ENCODE data around the gene CAMK1D.
A peak's percentile ranks its signal among the peaks of the same experiment; 100 is the strongest.
"Not testable (repeated sequence)": the region's sequence is repeated elsewhere in the genome, so short reads cannot be mapped to it uniquely, and the experiment has no call there.

CAMK1D gene

DNA sequence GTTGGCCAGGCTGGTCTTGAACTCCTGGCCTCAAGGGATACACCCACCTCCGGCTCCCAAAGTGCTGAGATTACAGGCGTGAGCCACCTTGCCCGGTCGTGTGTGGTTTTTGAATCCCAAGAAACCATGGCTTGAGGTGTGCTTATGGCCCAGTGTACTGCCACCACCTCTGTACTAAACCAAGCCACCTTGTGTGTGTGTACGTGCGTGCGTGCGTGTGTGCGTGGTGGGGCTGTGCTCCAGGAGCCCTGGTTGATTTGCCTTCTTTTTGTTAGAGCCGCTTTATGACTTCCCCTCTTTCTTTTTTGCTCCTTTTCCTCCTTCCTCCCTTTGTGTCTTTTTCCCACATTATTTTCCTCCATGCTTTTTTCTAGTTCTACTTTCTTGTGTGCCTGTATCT, 121.4 kb downstream of the CAMK1D start:
- DNase-seq = no peak

DNA sequence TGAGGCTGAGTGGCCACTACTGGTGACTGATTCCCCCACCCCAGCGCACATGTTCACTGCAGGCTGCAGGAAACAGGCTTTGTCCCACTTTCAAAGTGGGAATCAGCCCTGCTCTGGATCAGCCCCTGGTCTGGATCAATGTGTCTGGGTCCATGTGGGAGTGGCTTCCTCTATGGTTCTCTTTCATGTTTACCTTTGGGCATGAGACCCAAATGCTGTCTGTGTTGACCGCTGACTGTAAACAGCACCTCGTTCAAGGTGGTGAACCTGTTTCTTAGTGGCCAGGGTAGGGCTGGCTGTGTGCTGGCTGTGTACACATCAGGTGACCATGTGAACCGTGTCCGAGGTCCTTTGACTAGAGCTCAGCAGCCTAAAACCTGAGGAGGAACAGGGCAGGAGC, 121.8 kb downstream of the CAMK1D start:
- DNase-seq = no peak

DNA sequence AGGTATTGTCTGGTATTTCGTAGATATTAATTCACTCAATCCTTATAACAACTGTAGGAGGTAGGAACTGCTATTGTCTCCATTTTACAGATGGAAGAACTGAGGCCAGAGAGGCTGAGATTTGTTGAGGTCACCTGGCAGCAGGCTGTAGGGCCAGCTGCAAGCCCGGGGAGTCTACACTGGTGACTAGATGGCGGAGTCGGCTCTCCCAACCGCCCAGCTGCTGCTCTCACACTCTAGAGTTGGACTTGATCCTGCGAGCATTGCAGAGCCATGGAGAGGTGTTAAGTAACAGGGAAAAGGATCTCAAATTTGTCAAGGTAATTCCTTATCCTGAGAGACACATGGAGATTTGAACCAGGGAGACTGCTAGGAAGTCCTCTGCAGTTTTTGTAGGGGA, 124.1 kb downstream of the CAMK1D start:
- no peak for DNase-seq

DNA sequence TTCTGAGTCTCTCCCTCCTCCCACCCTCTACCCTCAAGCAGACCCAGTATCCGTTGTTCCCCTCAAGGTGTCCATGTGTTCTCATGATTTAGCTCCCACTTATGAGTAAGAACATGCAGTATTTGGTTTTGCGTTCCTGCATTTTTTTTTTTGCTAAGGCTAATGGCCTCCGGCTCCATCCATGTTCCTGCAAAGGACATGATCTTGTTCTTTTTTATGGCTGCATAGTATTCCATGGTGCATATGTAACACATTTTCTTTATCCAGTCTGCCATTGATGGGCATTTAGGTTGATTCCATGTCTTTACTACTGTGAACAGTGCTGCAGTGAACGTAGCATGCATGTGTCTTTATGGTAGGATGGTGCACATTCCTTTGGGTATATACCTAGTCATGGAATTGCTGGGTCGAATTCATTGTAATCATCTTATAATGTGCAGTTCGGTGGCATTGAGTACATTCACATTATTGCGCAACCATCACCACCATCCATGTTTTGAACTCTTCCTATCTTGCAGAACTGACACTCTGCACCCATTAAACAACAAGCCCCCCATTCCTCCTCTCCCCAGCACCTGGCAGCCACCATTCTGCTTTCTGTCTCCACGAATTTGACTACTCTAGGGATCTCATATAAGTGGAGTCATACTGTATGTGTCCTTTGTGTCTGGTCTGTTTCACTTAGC, 125.5 kb downstream of the CAMK1D start:
- DNase-seq = no peak

DNA sequence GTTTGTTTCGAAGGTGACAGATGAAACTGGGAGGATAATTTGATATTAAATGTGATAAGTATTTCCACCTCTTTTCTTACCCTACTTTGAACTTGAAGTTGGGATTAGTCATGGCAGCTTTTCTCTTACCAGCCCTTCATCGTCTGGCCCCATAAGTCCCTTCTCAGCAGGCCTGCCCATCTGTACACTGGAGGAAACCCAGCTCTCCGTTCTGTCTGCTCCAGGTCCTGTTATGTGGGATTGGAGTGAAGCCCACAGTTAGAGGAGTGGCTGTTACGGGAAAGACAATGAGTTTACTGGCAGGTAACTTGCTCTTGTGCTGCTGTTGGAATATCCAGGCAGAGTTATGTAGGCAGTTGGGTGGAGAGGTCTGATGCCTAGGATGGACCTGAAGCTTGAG, 127.3 kb downstream of the CAMK1D start:
- DNase-seq = no peak

DNA sequence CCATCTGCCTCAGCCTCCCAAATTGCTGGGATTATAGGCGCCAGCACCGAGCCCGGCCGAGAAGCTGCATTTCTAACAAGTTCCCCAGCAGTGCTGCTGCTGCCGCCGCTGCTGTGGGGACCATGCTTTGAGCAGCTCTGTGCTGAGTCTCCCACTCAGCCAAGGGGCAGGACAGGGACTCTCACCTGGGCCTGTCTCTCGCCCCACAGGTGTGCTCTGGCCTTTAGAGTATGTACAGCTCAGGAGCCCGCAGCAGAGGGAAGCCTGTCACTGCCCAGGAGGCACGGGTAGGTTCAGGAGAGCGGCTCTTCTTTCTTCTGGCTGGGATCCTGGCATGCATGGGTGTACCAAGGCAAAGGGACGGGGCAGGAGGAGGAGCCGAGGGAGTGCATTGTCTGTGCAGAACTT, 130.1 kb downstream of the CAMK1D start:
- DNase-seq = no peak

DNA sequence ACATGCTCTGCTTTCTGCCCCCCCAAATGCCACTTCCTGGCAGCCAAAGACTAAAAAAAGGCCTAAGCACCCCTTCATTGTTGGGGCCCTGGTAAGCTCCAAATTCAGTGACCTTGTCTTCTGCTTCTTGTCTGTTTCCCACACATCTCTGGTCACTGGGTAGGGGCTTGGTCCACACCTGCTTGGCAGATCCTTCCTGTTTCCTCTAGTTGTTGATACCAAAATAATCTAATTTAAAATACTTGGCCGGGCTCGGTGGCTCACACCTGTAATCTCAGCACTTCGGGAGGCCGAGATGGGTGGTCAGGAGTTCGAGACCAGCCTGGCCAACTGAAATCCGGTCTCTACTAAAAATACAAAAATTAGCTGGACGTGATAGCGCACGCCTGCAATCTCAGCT, 130.6 kb downstream of the CAMK1D start:
- no peak for DNase-seq

DNA sequence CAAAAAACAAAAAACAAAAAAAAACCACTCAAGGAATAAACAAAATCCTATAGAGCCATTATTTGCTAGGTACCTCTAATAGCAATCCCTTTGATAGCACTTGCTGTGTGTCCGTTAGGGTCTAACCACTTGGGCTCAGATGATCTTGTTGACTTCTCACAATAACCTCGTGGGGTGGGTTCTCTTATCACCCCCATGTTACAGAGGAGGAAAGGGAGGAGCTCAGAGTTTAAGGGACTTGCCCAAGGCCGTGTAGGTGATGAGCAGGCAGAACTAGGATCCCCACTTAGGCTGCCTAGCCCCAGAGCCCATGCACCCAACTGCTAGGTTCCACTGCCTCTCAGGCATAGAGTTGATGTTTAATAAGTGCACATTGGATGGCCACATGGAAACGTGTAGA, 131.1 kb downstream of the CAMK1D start:
- DNase-seq = no peak

DNA sequence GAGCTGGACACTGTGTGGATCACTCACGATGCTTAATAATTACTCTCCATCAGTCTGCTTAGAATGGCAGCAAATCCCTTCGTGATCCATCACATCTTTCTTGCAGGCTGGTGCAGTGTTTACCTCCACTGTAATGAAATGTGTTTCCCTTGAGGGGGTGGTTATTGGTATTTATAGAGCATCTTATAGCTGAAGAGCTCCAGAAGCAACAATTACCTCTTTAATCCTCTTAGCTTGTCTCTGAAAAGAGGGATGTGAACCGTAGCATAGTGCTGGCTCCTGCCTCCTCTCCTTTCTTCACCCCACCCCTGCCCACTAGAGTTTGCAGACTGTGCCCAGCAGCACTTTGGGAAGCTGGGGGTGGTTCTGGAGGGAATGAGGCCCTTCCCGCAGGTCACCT, 132.6 kb downstream of the CAMK1D start:
- no peak for DNase-seq

DNA sequence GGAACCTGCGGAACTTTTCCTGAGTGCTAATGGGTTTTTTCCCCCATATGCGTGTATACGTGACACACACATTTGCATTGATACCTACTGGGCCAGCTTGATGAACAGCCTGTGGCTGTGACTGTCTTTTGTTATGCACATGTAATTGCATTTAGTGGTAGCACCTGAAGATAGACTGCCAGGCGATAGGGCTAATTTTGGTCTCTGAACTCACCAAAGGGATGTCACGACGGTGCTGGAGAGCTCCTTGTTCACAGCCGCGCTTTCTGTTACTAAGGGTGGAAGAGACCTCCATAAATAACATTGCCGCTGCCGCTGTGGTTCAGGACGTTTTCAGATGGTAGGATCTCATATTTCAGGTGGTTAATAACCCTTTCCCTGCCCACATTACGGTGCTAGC, 133.2 kb downstream of the CAMK1D start:
- DNase-seq = no peak

DNA sequence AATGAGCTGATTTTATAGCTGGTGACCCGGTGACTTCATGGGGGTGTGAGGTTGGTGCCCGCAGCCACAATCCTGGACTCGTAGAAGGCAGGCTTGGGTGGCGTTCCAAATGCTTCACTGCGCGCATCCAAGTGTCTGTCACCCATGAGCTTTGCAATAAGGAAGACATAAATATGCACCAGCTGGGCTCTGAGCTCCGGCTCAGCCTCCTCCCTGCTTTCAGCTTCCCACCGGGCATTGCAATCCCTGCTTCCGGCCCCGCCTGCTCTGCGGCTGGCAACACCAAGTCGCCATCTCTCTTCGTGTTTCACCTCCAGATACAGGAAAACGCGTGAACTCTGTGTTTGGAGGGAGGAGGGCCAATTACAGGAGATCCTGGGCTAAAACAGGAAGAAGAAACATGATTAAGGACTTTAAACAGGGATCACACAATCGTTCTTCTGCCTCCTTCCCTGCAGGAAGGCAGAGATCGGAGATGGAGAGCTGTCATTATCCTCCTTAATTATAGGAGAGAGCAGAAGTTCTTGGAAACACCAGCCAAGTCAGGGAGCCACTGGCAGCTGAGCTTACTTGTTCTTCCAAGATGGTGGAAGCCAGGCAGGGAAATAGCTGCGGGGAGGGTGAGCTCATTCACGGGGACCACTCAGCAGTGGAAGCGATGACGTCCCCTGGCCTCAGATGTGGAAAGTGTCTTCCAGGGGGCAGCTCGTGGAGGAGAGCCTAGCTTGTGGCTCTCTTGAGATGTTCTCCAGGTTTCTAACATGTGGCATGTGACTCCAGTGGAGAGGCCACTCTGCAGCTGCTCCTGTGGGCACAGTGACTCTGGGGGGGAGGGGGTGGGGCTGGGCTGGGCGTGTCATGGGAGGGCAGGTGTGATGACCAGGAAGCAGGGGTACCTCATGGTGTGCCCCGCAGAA, 134.9 kb downstream of the CAMK1D start:
- peak; percentile 57 for DNase-seq

DNA sequence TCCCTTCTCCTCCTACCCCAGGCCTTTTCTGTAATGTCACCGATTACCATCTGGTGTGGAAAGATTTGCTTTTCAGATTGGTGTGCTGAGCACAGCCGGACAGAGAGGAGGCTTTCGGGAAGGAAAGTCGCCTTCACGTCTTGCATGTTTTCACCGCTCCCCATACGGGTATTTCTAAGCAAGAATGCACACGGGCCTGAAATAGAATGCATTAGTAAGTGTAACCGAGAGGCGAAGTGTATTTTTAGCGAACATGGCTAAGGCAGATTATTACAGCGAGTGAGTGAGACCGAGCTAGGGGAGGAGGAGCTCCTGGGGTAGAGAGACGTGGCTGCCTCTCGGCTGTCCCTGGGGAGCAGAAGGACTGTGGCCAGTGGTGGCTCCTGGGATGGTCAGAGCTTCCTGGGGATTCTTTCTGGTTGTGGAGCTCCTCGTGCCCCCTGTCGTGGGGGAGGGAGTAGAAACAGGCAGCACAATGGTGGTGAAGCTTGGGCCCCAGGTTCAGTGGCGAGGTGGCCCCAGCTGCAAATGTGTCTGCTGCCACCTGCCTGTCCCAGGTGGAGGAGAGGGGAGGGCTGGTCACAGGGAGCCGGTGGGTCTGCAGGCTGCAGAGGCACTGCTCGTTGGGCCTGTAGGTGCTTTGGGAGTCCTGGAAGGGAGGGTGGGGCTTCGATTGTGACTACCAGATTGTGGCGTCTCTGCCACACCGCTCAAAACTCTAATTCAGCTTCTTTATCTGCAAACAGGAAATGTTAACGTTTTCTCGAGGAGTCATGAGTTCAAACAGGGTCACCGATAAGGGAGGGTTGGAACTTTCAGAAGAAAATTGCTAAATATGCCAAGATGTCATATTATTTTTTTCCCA, 135.8 kb downstream of the CAMK1D start:
- peak; percentile 48 for DNase-seq

DNA sequence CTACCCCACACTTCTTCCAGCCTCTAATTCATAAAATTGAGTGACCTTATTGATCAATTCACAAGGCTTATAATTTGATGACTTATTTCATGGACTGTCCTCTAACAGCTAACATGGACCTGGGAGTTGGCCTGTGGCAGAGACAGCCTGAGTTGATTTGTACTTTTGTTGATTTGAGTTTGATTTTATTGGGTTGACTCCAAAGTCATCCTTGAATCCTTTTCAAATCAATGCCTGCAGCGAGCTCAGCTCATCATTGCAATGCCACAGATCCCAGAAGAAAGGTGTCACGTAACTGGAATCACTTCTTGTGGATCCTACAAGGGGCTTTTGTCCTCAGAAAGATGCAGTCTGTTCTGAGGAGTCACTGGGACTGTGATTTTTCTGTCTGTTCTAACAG, 138.0 kb downstream of the CAMK1D start:
- no peak for DNase-seq

DNA sequence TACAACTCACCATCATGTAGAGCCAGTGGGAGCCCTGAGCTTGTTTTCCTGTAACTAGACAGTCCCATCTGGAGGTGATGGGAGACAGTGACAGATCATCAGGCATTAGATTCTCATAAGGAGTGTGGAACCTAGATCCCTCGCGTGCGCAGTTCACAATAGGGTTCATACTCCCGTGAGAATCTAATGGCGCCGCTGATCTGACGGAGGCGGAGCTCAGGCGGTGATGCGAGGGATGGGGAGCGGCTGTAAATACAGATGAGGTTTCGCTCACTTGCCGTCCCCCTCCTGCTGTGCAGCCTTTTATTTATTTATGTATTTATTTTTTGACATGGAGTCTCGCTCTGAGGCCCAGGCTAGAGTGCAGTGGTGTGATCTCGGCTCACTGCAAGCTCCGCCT, 139.3 kb downstream of the CAMK1D start:
- DNase-seq = no peak

DNA sequence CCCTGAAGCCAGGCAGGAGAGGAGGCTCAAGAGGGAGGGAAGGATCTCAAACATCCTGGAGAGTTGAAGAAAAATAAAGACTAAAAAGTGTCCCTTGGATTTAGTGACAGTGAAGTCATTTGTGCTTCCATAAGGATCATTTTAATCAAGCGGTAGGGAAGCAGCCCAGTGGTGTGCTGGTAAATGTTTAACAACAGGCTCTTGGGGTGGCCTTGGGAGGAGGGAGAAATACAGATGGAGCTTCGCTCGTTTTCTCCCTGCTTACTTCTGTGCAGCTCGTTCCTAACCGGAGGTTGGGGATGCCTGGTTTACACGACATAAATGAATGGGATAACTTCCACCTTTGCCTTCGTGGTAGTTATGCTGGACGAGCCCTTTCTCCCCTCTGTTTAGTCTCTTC, 140.0 kb downstream of the CAMK1D start:
- no peak for DNase-seq

DNA sequence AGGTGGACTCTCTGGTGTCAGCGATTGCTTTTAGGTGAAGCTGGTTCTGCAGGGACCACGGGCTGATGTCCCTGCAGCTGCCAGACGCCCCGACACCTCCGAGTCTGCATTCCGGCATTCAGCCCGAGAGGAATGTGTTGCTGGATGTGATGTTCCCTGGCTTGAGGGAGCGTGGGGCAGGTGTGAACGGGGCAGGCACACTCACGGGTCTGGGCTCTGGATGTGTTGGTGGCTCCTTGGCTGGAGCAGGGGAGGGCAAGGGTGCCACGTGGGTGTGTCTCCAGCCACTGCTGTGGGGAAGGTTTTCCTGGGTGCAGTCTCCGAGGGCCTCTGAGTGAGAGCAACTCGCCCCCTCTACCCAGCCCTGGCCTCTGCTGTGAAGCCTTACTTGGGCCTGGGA, 140.5 kb downstream of the CAMK1D start:
- DNase-seq = no peak

DNA sequence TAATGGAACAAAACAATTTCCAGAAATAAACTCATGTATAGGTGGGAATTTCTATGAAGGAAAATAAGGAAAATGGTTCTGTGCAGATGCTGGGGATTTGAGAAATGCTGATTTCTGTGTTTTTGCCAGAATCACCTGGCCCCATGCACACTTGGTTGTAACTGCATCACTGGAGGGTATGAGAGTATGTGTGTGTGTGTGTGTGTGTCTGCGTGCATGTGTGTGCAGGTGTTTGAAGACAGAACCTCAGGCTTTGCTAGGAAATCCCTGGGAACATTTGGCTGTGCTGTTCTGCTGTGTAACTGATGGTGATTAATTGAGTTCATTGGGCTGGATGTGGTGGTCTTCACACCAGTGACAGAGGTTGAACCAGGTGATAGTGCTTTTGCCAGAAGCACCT, 141.6 kb downstream of the CAMK1D start:
- DNase-seq = no peak

DNA sequence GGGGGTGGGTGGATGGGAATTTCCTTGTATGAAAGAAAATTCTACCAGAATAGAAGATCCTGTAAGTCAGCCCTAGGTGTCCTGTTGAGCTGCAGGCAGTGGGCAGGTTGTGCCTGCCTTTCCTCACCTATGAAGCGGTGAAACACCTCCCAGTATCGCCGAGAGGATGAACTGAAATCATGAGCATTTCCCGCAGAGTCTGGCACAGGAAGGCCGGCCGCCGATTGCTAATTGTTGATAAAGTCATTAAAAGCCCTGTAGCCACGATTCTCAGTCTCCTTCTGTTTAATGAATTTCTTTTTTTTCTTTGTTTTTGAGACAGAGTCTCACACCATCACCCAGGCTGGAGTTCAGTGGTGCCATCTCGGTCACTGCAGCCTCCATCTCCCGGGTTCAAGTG, 142.1 kb downstream of the CAMK1D start:
- DNase-seq = no peak

DNA sequence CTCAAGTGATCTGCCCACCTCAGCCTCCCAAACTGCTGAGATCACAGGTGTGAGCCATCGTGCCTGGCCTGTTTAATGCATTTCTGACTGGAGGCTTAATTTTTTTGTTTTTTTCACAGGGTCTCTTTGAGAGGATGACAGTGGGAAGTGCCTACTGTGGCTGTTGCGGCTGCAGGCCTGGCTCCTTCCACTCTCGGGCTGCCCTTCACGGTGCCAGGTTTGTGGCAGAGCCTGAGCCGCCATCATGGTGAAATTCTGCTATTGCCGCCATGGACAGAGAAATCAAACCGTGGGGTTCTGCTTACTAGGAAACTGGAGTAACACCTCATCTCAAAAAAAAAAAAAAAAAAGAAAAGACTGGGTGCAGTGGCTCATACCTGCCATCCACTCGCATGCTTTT, 142.7 kb downstream of the CAMK1D start:
- DNase-seq = no peak

DNA sequence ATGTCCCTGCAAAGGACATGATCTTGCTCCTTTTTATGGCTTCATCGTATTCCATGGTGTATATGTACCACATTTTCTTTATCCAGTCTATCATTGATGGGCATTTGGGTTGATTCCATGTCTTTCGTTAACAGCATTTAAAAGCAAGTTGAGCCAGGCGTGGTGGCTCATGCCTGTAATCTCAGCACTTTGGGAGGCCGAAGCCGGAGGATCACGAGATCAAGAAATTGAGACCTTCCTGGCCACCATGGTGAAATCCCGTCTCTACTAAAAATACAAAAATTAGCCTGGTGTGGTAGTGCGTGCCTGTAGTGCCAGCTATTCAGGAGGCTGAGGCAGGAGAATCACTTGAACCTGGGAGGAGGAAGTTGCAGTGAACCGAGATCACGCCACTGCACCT, 147.7 kb downstream of the CAMK1D start:
- DNase-seq = not testable (repeated sequence)

DNA sequence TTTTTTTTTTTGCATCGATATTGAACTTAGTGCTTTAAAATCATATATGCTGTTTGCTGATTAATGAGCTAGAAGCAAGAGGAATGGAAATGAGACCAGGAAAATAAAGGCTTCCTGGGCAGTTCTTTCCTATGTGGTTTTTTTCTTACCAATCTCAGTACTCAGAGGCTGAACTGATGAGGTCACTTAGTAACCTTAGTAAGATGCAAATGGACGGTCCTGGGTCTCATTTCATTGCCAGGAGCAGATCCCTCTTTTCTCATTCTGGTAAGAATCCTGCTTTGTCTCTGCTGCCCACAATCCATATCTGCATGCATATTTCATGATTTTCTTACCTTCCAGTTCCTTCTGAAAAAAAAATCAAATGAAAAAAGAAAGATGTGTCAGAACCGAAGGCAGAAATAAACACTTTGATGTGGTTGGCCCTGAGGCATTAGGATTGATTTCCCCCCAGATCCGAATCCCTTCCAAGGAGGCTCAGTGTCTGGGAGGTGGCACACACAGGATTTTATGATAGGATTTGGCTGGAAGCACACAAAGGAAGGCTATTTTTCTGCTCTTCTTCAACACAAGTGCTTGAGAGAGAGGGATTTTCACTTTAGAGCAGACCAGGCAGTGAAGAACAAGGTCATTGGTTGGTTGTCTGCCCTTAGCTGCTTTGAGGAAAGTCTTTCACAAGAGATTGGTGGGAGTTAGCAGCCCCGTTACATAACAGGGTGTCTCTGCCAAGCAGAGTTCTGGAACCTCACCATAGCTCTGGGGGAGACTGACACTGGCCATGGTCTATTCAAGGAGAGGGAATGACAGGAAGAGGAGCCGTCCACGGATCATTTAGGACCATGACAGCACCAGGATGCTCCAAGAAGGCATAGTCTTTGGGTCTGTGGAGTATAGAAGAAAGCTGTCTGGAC, 150.0 kb downstream of the CAMK1D start:
- DNase-seq = no peak

Measured in right forelimb (tissue), 1 donor.